ENCODE data around the gene IFNAR1. TPM values are rescaled to one million over a fixed set of nuclear protein-coding genes. Genes with fewer than 3 reads are reported as not detected.
A peak's percentile ranks its signal among the peaks of the same experiment; 100 is the strongest.

The IFNAR1 gene
- total RNA-seq, 1 donor, result 4.6 TPM

DNA sequence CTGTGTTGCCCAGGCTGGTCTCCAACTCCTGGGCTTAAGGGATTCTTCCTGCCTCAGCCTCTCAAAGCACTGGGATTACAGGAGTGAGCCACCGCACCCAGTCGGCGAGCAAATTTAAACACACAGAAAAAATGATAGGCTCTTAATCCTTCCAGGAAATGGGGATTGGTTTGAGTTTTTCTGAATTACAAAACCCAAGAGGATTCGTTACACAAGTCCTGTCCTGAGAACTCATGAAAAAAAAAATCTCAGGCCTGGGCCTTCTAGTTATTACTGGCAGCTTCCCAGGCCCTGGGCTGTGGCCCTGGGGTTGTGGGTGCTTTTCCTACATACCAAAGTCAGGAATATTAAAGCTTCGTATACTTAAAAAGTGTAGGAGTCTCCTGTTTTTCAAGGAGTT lies 72.2 kb downstream of the IFNAR1 start:
- no peak for DNase-seq (ENCODE audit: low read depth in 2 of 3, low spot score in 2 of 3)

GRCh38 chr21:33397717-33398116 lies 72.9 kb downstream of the IFNAR1 start:
- DNase-seq (ENCODE audit: low read depth in 2 of 3, low spot score in 2 of 3), result no peak

DNA sequence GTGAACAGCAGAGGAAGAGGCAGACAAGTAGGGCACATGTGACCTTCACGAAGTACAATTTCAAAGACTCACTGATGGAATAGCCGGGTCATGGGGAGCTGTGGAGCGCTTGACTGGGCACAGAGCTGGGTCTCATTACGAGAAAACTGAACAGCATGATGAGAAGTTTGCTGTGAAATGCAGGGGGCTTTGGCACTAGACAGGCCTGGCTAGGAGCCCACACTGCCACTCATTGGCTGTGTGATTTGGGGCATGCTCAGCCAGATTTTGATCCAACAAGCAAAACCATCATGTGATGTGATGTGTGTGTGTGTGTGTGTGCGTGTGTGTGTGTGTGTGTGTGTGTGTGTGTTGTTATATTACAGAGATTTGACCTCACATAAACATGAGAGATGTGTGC lies 73.6 kb downstream of the IFNAR1 start:
- no peak for DNase-seq (ENCODE audit: low read depth in 2 of 3, low spot score in 2 of 3)

- DNase-seq (ENCODE audit: low read depth in 2 of 3, low spot score in 2 of 3), result peak in 1 of 3 donors; percentile 37
Measured at GRCh38 chr21:33401630-33401992, 76.8 kb downstream of the IFNAR1 start.

DNA sequence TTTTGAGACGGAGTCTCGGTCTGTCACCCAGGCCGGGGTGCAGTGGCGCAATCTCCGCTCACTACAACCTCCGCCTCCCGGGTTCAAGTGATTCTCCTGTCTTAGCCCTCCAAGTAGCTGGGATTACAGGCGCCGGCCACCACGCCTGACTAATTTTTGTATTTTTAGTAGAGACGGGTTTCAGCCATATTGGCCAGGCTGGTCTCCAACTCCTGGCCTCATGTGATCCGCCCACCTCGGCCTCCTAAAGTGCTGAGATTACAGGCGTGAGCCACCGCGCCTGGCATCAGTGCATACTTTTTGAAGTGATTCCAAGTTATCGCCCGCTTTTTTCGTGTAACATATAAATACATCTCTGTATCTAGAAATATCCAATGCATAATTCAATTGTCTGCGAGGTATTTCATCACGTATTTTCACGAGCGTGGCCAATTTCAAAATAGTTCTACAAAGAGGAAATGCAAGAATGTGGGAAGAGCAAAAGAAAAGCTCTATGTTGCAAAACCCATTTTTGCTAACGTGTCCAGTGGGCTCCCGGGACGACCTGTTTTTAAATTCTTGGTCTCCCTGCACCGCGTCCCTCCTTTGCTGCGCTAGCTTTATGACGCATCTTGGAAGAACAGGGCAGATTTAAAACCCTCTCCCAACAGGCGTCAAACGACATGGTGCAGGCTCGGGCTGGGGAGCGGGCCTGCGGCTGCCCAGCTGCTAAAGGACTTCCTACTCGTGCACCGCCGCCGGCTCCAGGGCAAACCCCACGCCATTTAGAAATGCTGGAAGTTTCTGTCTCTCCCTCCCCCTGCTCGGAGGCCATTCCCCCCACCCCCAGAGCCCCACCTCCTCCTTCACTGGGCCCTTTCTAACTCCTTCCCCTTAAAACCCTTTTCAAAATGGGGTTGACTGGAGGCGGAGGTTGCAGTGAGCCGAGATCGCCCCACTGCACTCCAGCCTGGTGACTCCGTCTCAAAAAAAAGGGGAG lies 77.5 kb downstream of the IFNAR1 start:
- peak in 2 of 3 donors; percentile 65 to 67 for DNase-seq (ENCODE audit: low read depth in 2 of 3, low spot score in 2 of 3)

DNA sequence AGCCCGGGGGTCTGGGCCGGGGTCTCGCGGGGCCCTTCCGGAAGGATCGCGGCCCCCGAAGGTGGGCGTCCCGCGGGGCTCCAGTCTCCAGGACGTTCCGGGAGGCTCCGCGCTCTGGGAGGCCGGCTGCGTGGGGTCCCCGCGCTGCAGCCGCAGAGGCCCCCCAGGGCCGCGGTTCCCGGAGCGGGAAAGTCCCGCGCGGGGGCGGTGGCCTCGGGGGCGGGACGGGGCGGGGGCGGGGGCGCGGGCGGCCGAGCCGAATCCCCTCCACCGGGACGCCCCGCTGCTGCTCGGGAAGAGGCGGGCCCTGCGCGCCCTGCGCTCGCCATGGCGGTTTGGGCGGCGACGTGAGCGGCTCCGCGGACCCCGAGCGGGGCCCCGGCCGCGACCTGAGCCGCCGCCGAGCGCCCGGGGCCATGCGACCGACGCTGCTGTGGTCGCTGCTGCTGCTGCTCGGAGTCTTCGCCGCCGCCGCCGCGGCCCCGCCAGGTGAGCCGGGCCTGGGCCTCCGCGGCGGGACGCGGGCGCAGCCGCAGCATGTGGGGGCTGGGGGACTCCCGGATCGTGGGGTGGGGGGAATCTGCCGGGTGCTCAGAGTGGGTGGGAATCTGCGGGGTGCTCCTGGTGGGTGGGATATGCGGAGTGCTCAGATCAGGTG lies 78.5 kb downstream of the IFNAR1 start, which contains the start of gene IFNGR2:
Gene IFNGR2, plus strand, starts transcription at position 286 of the 658 bp plus-strand sequence. Its CDS starts 131 bp downstream, at position 417.
- DNase-seq (ENCODE audit: low read depth in 2 of 3, low spot score in 2 of 3), result peak in 2 of 3 donors; percentile 36 to 53

GRCh38 chr21:33403786-33404585 lies 79.2 kb downstream of the IFNAR1 start:
- DNase-seq (ENCODE audit: low read depth in 2 of 3, low spot score in 2 of 3), result peak in 1 of 3 donors; percentile 31

- DNase-seq (ENCODE audit: low read depth in 2 of 3, low spot score in 2 of 3), result no peak
Measured at GRCh38 chr21:33406493-33406892, 81.7 kb downstream of the IFNAR1 start.

Other genes with a start within 250 kb of the IFNAR1 start
- gene IFNAR2, start 95.0 kb upstream of the IFNAR1 start, total RNA-seq, result 9.2 TPM
- gene IL10RB, start 58.6 kb upstream of the IFNAR1 start, total RNA-seq, result 19.9 TPM
- gene IFNGR2, start 78.4 kb downstream of the IFNAR1 start, total RNA-seq, result 31.8 TPM
- 11.6 TPM for gene TMEM50B, start 155.0 kb downstream of the IFNAR1 start, total RNA-seq
- gene DNAJC28, start 166.7 kb downstream of the IFNAR1 start, total RNA-seq, result 0.54 TPM
- gene GART, start 217.1 kb downstream of the IFNAR1 start, total RNA-seq, result 37.7 TPM
- 282 TPM for gene SON, start 218.1 kb downstream of the IFNAR1 start, total RNA-seq